Naive thymus-derived CD4-positive, alpha-beta T cell (primary cell): ENCODE results near the gene CEP57. TPM values are rescaled to one million over a fixed set of nuclear protein-coding genes. Genes with fewer than 3 reads are reported as not detected.

Experiments used
- ATAC-seq: fragments of 150-1000 bp; cut with Tn5 transposase; 2 replicates; pipeline ENCODE4 v1.10.0; 2021; ENCODE audit warnings: mild to moderate bottlenecking, moderate library complexity
- CTCF ChIA-PET: fragments of 350-600 bp; sonication (Branson Sonifier 250); formaldehyde crosslinking; loops from one replicate; lab custom pipeline; 2021; ENCODE audit warnings: antibody characterized with exemption; lab: Charles Lee
- POLR2A ChIA-PET: fragments of 350-600 bp; sonication (Branson Sonifier 250); formaldehyde crosslinking; loops from one replicate; lab custom pipeline; 2021; ENCODE audit warnings: antibody characterized with exemption, inconsistent platforms; lab: Charles Lee
- DNase-seq, 9 donors: peaks; one replicate each; pipeline versions ENCODE4 v3.0.0 to v3.0.0-alpha.2; 2020 to 2022; ENCODE audit warnings: mixed read lengths in 1 of 9
- H3K27ac ChIP-seq: one replicate; pipeline ENCODE4 v1.7.0; 2013; ENCODE audit warnings: mild to moderate bottlenecking, low read depth, low read length, moderate library complexity
- H3K27me3 ChIP-seq, 2 donors: one replicate each; pipeline ENCODE4 v1.7.0; 2013; ENCODE audit warnings: low read length in 2 of 2, mild to moderate bottlenecking in 2 of 2, moderate library complexity in 2 of 2; ENCODE audit not compliant: control insufficient read depth in 2 of 2, insufficient read depth in 2 of 2
- H3K36me3 ChIP-seq, 3 experiments: 1 replicate in 2 of 3; 2 replicates in 1 of 3; pipeline ENCODE4 v1.7.0; 2013; ENCODE audit warnings: low read length in 3 of 3, mild to moderate bottlenecking in 3 of 3, moderate library complexity in 1 of 3; ENCODE audit not compliant: insufficient read depth in 3 of 3, control insufficient read depth in 2 of 3
- H3K4me1 ChIP-seq, 2 donors: one replicate each; pipeline ENCODE4 v1.7.0; 2013; ENCODE audit warnings: low read length in 2 of 2, mild to moderate bottlenecking in 2 of 2, moderate library complexity in 1 of 2; ENCODE audit not compliant: control insufficient read depth in 2 of 2, insufficient read depth in 2 of 2
- H3K4me3 ChIP-seq: 2 replicates; pipeline ENCODE4 v1.7.0; 2013; ENCODE audit warnings: mild to moderate bottlenecking, low read length
- H3K9me3 ChIP-seq, 3 experiments: 1 replicate in 2 of 3; 2 replicates in 1 of 3; pipeline ENCODE4 v1.7.0; 2013; ENCODE audit warnings: low read length in 3 of 3; ENCODE audit not compliant: control insufficient read depth in 2 of 3
- H3K27ac Mint-ChIP-seq, 9 donors: one replicate each; pipeline ENCODE4 v1.8.0; 2020 to 2022; ENCODE audit warnings: mixed read lengths in 9 of 9, mild to moderate bottlenecking in 8 of 9, moderate library complexity in 5 of 9, inconsistent platforms in 2 of 9
- H3K27me3 Mint-ChIP-seq, 5 donors: one replicate each; pipeline ENCODE4 v1.8.0; 2021 to 2022; ENCODE audit warnings: mixed read lengths in 5 of 5, mild to moderate bottlenecking in 1 of 5
- H3K36me3 Mint-ChIP-seq, 5 donors: one replicate each; pipeline ENCODE4 v1.8.0; 2020 to 2022; ENCODE audit warnings: mixed read lengths in 5 of 5, mild to moderate bottlenecking in 3 of 5, inconsistent platforms in 1 of 5
- H3K4me1 Mint-ChIP-seq, 7 donors: one replicate each; pipeline ENCODE4 v1.8.0; 2020 to 2022; ENCODE audit warnings: mixed read lengths in 7 of 7, mild to moderate bottlenecking in 3 of 7, inconsistent platforms in 1 of 7
- H3K4me3 Mint-ChIP-seq, 10 donors: one replicate each; pipeline ENCODE4 v1.8.0; 2020 to 2022; ENCODE audit warnings: mild to moderate bottlenecking in 10 of 10, mixed read lengths in 10 of 10, moderate library complexity in 6 of 10, inconsistent platforms in 2 of 10
- H3K9me3 Mint-ChIP-seq, 11 donors: one replicate each; pipeline ENCODE4 v1.8.0; 2020 to 2022; ENCODE audit warnings: mixed read lengths in 11 of 11, mild to moderate bottlenecking in 4 of 11, inconsistent platforms in 1 of 11, moderate library complexity in 1 of 11
- intact Hi-C, 2 donors: fragments of 100-400 bp; cut with micrococcal nuclease; formaldehyde crosslinking; loops; one replicate each; pipeline ENCODE4 v1.15.1; 2023
- polyA plus RNA-seq, 2 donors: library from polyadenylated mRNA; unstranded; fragments of 300-500 nt; fragmentation: Illumina TruSeq; gene quantifications; one replicate each; pipeline ENCODE4 v1.2.3, GENCODE V29; 2021
- total RNA-seq, 6 experiments: library from RNA in 5 of 6; stranded (reverse) in 5 of 6; gene quantifications; 1 replicate in 5 of 6; 2 replicates in 1 of 6; pipeline ENCODE4 v1.2.3 and lab custom pipeline; 2021 to 2026

Gene CEP57
- total and polyA plus RNA-seq, 7 experiments from 2014 or later, result 45.8 to 72.3 (median 56.6) TPM

DNA sequence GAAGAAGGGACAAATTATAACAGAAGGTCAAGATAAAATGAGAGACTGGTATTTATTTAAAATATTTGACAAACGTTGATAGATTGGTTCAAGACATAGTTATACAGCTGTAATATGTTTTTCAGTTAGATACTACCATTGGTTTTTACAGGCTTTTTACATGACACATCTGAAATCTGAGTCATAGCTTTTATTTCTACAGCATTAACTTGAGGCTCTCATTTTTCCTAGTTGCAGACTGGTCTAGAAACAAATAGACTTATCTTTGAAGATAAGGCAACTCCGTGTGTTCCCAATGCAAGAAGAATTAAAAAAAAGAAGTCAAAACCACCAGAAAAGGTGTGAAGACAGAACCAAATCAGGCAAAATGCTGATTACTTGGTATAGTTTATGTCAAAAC, 31.3 kb downstream of the CEP57 start:
- no peaks in the 10 kb centered on the region for H3K9me3 ChIP-seq
- H3K9me3 Mint-ChIP-seq, result peaks cover 0 to 2% (median 0%) of the 10 kb centered on the region in 11 donors
- H3K27ac Mint-ChIP-seq, result peak overlapping the region in 1 of 9 donors; percentile 75
- H3K4me3 Mint-ChIP-seq, result no peak overlapping the region
- H3K36me3 ChIP-seq, result peaks cover 0 to 19% (median 0%) of the 10 kb centered on the region in 3 experiments
- no peak overlapping the region for H3K4me3 ChIP-seq
- no peak overlapping the region for H3K27ac ChIP-seq
- peaks cover 9 to 61% (median 27%) of the 10 kb centered on the region in 5 donors for H3K36me3 Mint-ChIP-seq
- intact Hi-C loops, result no loop called here
- no peak for DNase-seq
- H3K27me3 ChIP-seq, result no peaks in the 10 kb centered on the region
- no peaks in the 10 kb centered on the region for H3K27me3 Mint-ChIP-seq
- H3K4me1 ChIP-seq, result no peaks in the 10 kb centered on the region
- no peak for ATAC-seq
- ChIA-PET CTCF (interaction anchor here (1.2 kb wide), 1 partner anchor 32 kb away, joined by 3 read pairs; the partner anchor contains the start of genes CEP57 and FAM76B), POLR2A (no interaction called here)
- no peaks in the 10 kb centered on the region for H3K4me1 Mint-ChIP-seq

- intact Hi-C loops, result no loop called here
- POLR2A ChIA-PET, result interaction anchor here (0.7 kb wide), 1 partner anchor 383 kb away, joined by 3 read pairs; no protein-coding TSS in a partner anchor
- H3K36me3 ChIP-seq, result peaks cover 5 to 25% (median 18%) of the 10 kb centered on the region in 3 experiments
- no peaks in the 10 kb centered on the region for H3K27me3 Mint-ChIP-seq
- CTCF ChIA-PET, result interaction anchor here (1.2 kb wide), 1 partner anchor 8 kb away, joined by 4 read pairs; no protein-coding TSS in a partner anchor
- peaks cover 0 to 6% (median 0%) of the 10 kb centered on the region in 7 donors for H3K4me1 Mint-ChIP-seq
- peaks cover 15 to 45% (median 30%) of the 10 kb centered on the region in 5 donors for H3K36me3 Mint-ChIP-seq
- no peaks in the 10 kb centered on the region for H3K27me3 ChIP-seq
- H3K9me3 Mint-ChIP-seq, result no peaks in the 10 kb centered on the region
- no peaks in the 10 kb centered on the region for H3K4me1 ChIP-seq
- H3K27ac ChIP-seq, result no peak overlapping the region
- DNase-seq (no peak), ATAC-seq (no peak)
- no peaks in the 10 kb centered on the region for H3K9me3 ChIP-seq
- H3K4me3 Mint-ChIP-seq, result no peak overlapping the region
- H3K27ac Mint-ChIP-seq, result peak overlapping the region in 1 of 9 donors; percentile 14
- H3K4me3 ChIP-seq, result no peak overlapping the region
These were observed 37.4 kb downstream of the CEP57 start for GRCh38 chr11:95827696-95828095.

DNA sequence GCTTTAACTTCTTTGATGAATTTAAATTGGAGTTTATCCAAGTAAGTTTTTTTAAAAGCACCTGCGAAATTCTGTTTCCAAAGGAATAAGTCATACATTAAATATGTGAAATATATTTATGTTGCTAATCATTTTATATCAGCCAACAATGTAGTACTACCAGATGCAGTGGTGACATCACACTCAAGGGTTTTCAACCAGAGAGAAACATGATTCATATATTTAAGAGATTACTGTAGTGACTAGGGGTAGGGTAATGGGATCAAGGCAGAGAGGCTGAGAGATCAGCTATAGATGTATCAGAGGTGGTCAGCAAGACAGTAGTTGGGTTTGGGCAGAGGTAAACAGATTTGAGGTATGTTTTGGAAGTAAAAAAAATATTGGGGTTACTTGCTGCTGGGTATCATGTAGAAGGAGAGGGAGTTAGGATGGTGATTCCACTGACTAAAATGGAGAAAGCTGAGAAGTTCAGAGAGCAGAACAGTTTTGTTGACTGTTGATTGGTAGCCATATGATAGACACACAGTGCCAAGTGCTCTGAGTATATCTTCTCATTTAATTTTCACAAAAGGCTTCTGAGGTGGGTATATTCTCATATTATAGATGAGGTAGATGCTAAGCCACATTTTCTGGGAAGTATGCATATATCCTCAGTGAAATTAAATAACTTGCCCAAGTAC, 39.4 kb downstream of the CEP57 start:
- H3K9me3 Mint-ChIP-seq, result no peaks in the 10 kb centered on the region
- no peaks in the 10 kb centered on the region for H3K27me3 Mint-ChIP-seq
- ATAC-seq (no peak), DNase-seq (no peak)
- Histone ChIP-seq H3K27me3 (no peaks in the 10 kb centered on the region), H3K4me1 (no peaks in the 10 kb centered on the region), H3K4me3 (no peak overlapping the region), H3K9me3 (no peaks in the 10 kb centered on the region), H3K27ac (no peak overlapping the region), H3K36me3 (peaks cover 8 to 39% (median 21%) of the 10 kb centered on the region in 3 experiments)
- H3K4me3 Mint-ChIP-seq, result no peak overlapping the region
- CTCF ChIA-PET, result interaction anchor here (1.2 kb wide), 1 partner anchor 596 kb away, joined by 3 read pairs; no protein-coding TSS in a partner anchor
- intact Hi-C loops, result no loop called here
- POLR2A ChIA-PET, result no interaction called here
- peaks cover 12 to 44% (median 31%) of the 10 kb centered on the region in 5 donors for H3K36me3 Mint-ChIP-seq
- peaks cover 0 to 6% (median 0%) of the 10 kb centered on the region in 7 donors for H3K4me1 Mint-ChIP-seq
- H3K27ac Mint-ChIP-seq, result peak overlapping the region in 6 of 9 donors; percentile 10 to 70 (median 14)

- Histone ChIP-seq H3K27me3 (no peaks in the 10 kb centered on the region), H3K4me3 (no peak overlapping the region), H3K27ac (no peak overlapping the region), H3K4me1 (no peaks in the 10 kb centered on the region), H3K9me3 (no peaks in the 10 kb centered on the region), H3K36me3 (peaks cover 8 to 34% (median 30%) of the 10 kb centered on the region in 3 experiments)
- Mint-ChIP-seq H3K27me3 (no peaks in the 10 kb centered on the region), H3K36me3 (peaks cover 9 to 33% (median 25%) of the 10 kb centered on the region in 5 donors), H3K4me3 (no peak overlapping the region), H3K27ac (peak overlapping the region in 2 of 9 donors; percentile 52 to 77), H3K4me1 (peaks cover 0 to 6% (median 2%) of the 10 kb centered on the region in 7 donors), H3K9me3 (no peaks in the 10 kb centered on the region)
- CTCF ChIA-PET, result no interaction called here
- POLR2A ChIA-PET, result no interaction called here
- ATAC-seq (no peak), DNase-seq (no peak)
- intact Hi-C loops, result no loop called here
These were observed 41.0 kb downstream of the CEP57 start for GRCh38 chr11:95831198-95831883.

DNA sequence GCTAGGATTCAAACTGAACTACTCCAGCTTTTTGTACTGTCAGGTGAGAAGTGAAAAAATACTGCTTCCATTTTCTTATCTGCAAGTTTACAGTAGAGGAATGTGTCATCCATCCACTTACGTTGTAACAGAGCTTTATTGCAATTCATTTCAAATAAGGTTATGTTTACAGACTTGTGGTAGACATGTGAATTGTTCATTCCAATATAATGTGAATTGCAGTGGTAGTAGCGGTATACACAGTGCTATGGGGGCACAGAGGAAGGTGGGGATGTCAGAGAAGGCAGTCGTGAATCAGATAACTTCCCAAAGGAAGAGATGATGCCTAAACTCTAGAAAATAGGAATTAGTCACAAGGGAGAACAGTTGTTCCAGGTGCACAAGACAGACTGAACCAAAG, 42.5 kb downstream of the CEP57 start:
- no peak for DNase-seq
- ATAC-seq, result no peak
- H3K27ac Mint-ChIP-seq, result peak overlapping the region in 2 of 9 donors; percentile 1 to 3
- Histone ChIP-seq H3K4me3 (no peak overlapping the region), H3K27ac (no peak overlapping the region), H3K9me3 (no peaks in the 10 kb centered on the region), H3K27me3 (no peaks in the 10 kb centered on the region), H3K4me1 (no peaks in the 10 kb centered on the region), H3K36me3 (peaks cover 8 to 34% (median 28%) of the 10 kb centered on the region in 3 experiments)
- H3K27me3 Mint-ChIP-seq, result no peaks in the 10 kb centered on the region
- peaks cover 9 to 30% (median 23%) of the 10 kb centered on the region in 5 donors for H3K36me3 Mint-ChIP-seq
- no peaks in the 10 kb centered on the region for H3K9me3 Mint-ChIP-seq
- ChIA-PET CTCF (interaction anchor here (1.7 kb wide), 2 partner anchors 557 to 561 kb away, joined by 3 to 9 read pairs; partner anchors contain the start of genes CCDC82 and JRKL), POLR2A (interaction anchor here (0.6 kb wide), 1 partner anchor 182 kb away, joined by 3 read pairs; no protein-coding TSS in a partner anchor)
- intact Hi-C loops, result no loop called here
- no peak overlapping the region for H3K4me3 Mint-ChIP-seq
- peaks cover 0 to 5% (median 0%) of the 10 kb centered on the region in 7 donors for H3K4me1 Mint-ChIP-seq

GRCh38 chr11:95833378-95833777, 43.1 kb downstream of the CEP57 start:
- CTCF ChIA-PET, result interaction anchor here (0.6 to 1.7 kb wide), 5 partner anchors 13 to 563 kb away, joined by 3 to 9 read pairs (median 3); partner anchors contain the start of genes CCDC82 and JRKL
- ATAC-seq (no peak), DNase-seq (no peak)
- H3K36me3 ChIP-seq, result peaks cover 8 to 34% (median 26%) of the 10 kb centered on the region in 3 experiments
- Mint-ChIP-seq H3K36me3 (peaks cover 9 to 30% (median 22%) of the 10 kb centered on the region in 5 donors), H3K9me3 (no peaks in the 10 kb centered on the region), H3K27me3 (no peaks in the 10 kb centered on the region), H3K4me3 (no peak overlapping the region), H3K27ac (no peak overlapping the region), H3K4me1 (peaks cover 0 to 5% (median 0%) of the 10 kb centered on the region in 7 donors)
- no peak overlapping the region for H3K27ac ChIP-seq
- intact Hi-C loops, result no loop called here
- H3K9me3 ChIP-seq, result no peaks in the 10 kb centered on the region
- no peak overlapping the region for H3K4me3 ChIP-seq
- H3K27me3 ChIP-seq, result no peaks in the 10 kb centered on the region
- POLR2A ChIA-PET, result no interaction called here
- no peaks in the 10 kb centered on the region for H3K4me1 ChIP-seq
